IPS-NIHi7 (cell line): ENCODE measurements around the gene OMA1.
A peak's percentile ranks its signal among the peaks of the same experiment; 100 is the strongest.
"Not testable (repeated sequence)": the region's sequence is repeated elsewhere in the genome, so short reads cannot be mapped to it uniquely, and the experiment has no call there.

ENCODE experiments used
- DNase-seq: peaks from one replicate; pipeline ENCODE4 v3.0.0; 2012; ENCODE audit warnings: mixed read lengths; ENCODE audit errors: extremely low spot score

OMA1 gene

GRCh38 chr1:58546520-58547308 is at the start of gene OMA1:
TSS of gene OMA1 (minus strand) at chr1:58546726. CDS start at chr1:58539294, 7,432 bp downstream.
- DNase-seq = peak; percentile 99

- DNase-seq = no peak
These were observed 48.0 kb upstream of the OMA1 start for GRCh38 chr1:58594546-58594945.

- no peak for DNase-seq
These were observed 46.1 kb upstream of the OMA1 start for GRCh38 chr1:58592522-58593134.

- DNase-seq = no peak
These were observed 45.3 kb upstream of the OMA1 start for GRCh38 chr1:58591806-58592205.

- no peak for DNase-seq
These were observed 43.5 kb upstream of the OMA1 start for GRCh38 chr1:58590019-58590418.

GRCh38 chr1:58588396-58588795 is 41.9 kb upstream of the OMA1 start:
- DNase-seq = no peak

GRCh38 chr1:58587667-58588066 is 41.1 kb upstream of the OMA1 start:
- DNase-seq = no peak

GRCh38 chr1:58586271-58586670 is 39.7 kb upstream of the OMA1 start:
- DNase-seq = no peak

- no peak for DNase-seq
These were observed 39.1 kb upstream of the OMA1 start for GRCh38 chr1:58585581-58586151.

- no peak for DNase-seq
These were observed 38.6 kb upstream of the OMA1 start for GRCh38 chr1:58585166-58585565.

- peak; percentile 46 for DNase-seq
These were observed 37.8 kb upstream of the OMA1 start for GRCh38 chr1:58584082-58584895.

- no peak for DNase-seq
These were observed 37.0 kb upstream of the OMA1 start for GRCh38 chr1:58583496-58583895.

GRCh38 chr1:58582143-58582542 is 35.6 kb upstream of the OMA1 start:
- not testable (repeated sequence) for DNase-seq

- DNase-seq = no peak
These were observed 35.1 kb upstream of the OMA1 start for GRCh38 chr1:58581641-58582040.

GRCh38 chr1:58580186-58580585 is 33.7 kb upstream of the OMA1 start:
- DNase-seq = no peak

GRCh38 chr1:58577654-58578030 is 31.1 kb upstream of the OMA1 start:
- DNase-seq = no peak

GRCh38 chr1:58576727-58577653 is 30.5 kb upstream of the OMA1 start, which contains the start of gene TACSTD2:
TSS of gene TACSTD2 (minus strand) at chr1:58577252. CDS start at chr1:58577156, 96 bp downstream.
- peak; percentile 74 for DNase-seq

GRCh38 chr1:58576325-58576726 is 29.8 kb upstream of the OMA1 start:
- DNase-seq = no peak

- no peak for DNase-seq
These were observed 29.2 kb upstream of the OMA1 start for GRCh38 chr1:58575551-58576324.

- no peak for DNase-seq
These were observed 28.3 kb upstream of the OMA1 start for GRCh38 chr1:58574816-58575215.
